ENCODE results near the gene RAB11FIP5. TPM values are rescaled to one million over a fixed set of nuclear protein-coding genes. Genes with fewer than 3 reads are reported as not detected.
"Not testable (repeated sequence)": the region's sequence is repeated elsewhere in the genome, so short reads cannot be mapped to it uniquely, and the experiment has no call there.

The RAB11FIP5 gene
- total RNA-seq, 1 experiment from 2014 or later, result 7.9 TPM

GRCh38 chr2:73111073-73112025 is 1.4 kb downstream of the RAB11FIP5 start:
- DNase-seq (ENCODE audit: low spot score), result peak; percentile 42

GRCh38 chr2:73110168-73111072 is 2.3 kb downstream of the RAB11FIP5 start:
- no peak for DNase-seq (ENCODE audit: low spot score)

- no peak for DNase-seq (ENCODE audit: low spot score)
Observed at GRCh38 chr2:73109431-73110167, 3.1 kb downstream of the RAB11FIP5 start.

GRCh38 chr2:73107211-73107926 is 5.4 kb downstream of the RAB11FIP5 start:
- DNase-seq (ENCODE audit: low spot score), result no peak

- DNase-seq (ENCODE audit: low spot score), result no peak
Observed at GRCh38 chr2:73106791-73107190, 6.0 kb downstream of the RAB11FIP5 start.

GRCh38 chr2:73105511-73105971 is 7.2 kb downstream of the RAB11FIP5 start:
- no peak for DNase-seq (ENCODE audit: low spot score)

GRCh38 chr2:73104933-73105332 is 7.8 kb downstream of the RAB11FIP5 start:
- DNase-seq (ENCODE audit: low spot score), result no peak

GRCh38 chr2:73103018-73103542 is 9.7 kb downstream of the RAB11FIP5 start:
- DNase-seq (ENCODE audit: low spot score), result no peak

- no peak for DNase-seq (ENCODE audit: low spot score)
Observed at GRCh38 chr2:73101626-73102256, 11.0 kb downstream of the RAB11FIP5 start.

GRCh38 chr2:73100956-73101355 is 11.8 kb downstream of the RAB11FIP5 start:
- DNase-seq (ENCODE audit: low spot score), result no peak

GRCh38 chr2:73099486-73099885 is 13.3 kb downstream of the RAB11FIP5 start:
- no peak for DNase-seq (ENCODE audit: low spot score)

- DNase-seq (ENCODE audit: low spot score), result no peak
Observed at GRCh38 chr2:73095910-73096309, 16.8 kb downstream of the RAB11FIP5 start.

GRCh38 chr2:73093601-73094218 is 19.0 kb downstream of the RAB11FIP5 start:
- DNase-seq (ENCODE audit: low spot score), result not testable (repeated sequence)

- no peak for DNase-seq (ENCODE audit: low spot score)
Observed at GRCh38 chr2:73092146-73092783, 20.5 kb downstream of the RAB11FIP5 start.

GRCh38 chr2:73091696-73092095 is 21.1 kb downstream of the RAB11FIP5 start:
- no peak for DNase-seq (ENCODE audit: low spot score)

GRCh38 chr2:73091164-73091563 is 21.6 kb downstream of the RAB11FIP5 start:
- no peak for DNase-seq (ENCODE audit: low spot score)

GRCh38 chr2:73089270-73090030 is 23.3 kb downstream of the RAB11FIP5 start:
- peak; percentile 94 for DNase-seq (ENCODE audit: low spot score)

- no peak for DNase-seq (ENCODE audit: low spot score)
Observed at GRCh38 chr2:73088703-73089102, 24.0 kb downstream of the RAB11FIP5 start.

Data from H4 (cell line).